ENCODE data around the gene COL4A6. TPM values are rescaled to one million over a fixed set of nuclear protein-coding genes. Genes with fewer than 3 reads are reported as not detected.

COL4A6 gene
- total and polyA plus RNA-seq, 8 donors, result 1.2 to 17.5 (median 14.2) TPM

DNA sequence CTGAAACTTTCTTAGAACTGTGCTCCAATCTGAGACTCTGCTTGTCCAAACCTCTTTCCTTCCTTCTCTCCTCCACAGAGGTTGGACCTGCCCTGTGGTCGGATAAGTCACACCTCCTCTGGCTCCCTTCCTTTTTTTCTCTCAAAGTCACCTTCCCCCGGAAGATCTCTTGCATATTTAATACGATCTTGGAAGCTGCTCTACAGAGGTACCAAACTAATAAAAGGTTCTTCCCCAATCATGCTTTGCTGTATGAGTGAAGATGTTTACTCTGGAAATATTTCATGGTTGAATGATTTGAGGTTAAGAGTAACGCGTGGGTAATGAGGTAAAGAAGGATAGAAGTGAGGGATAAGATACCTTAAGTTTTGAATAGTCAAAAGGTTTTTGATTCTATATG, 180.7 kb downstream of the COL4A6 start:
- Histone ChIP-seq H3K4me1 (no peaks in the 10 kb centered on the region), H3K9me3 (no peaks in the 10 kb centered on the region), H3K36me3 (no peaks in the 10 kb centered on the region), H3K27ac (no peak overlapping the region), H3K27me3 (no peaks in the 10 kb centered on the region), H3K4me3 (no peak overlapping the region)
- intact Hi-C loops (cut with DNase I), result no loop called here
- ATAC-seq (no peak), DNase-seq (no peak)
- TF ChIP-seq, protein P1, sequence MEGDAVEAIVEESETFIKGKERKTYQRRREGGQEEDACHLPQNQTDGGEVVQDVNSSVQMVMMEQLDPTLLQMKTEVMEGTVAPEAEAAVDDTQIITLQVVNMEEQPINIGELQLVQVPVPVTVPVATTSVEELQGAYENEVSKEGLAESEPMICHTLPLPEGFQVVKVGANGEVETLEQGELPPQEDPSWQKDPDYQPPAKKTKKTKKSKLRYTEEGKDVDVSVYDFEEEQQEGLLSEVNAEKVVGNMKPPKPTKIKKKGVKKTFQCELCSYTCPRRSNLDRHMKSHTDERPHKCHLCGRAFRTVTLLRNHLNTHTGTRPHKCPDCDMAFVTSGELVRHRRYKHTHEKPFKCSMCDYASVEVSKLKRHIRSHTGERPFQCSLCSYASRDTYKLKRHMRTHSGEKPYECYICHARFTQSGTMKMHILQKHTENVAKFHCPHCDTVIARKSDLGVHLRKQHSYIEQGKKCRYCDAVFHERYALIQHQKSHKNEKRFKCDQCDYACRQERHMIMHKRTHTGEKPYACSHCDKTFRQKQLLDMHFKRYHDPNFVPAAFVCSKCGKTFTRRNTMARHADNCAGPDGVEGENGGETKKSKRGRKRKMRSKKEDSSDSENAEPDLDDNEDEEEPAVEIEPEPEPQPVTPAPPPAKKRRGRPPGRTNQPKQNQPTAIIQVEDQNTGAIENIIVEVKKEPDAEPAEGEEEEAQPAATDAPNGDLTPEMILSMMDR (IDR thresholded peaks at IDR 0.05), result no peak

DNA sequence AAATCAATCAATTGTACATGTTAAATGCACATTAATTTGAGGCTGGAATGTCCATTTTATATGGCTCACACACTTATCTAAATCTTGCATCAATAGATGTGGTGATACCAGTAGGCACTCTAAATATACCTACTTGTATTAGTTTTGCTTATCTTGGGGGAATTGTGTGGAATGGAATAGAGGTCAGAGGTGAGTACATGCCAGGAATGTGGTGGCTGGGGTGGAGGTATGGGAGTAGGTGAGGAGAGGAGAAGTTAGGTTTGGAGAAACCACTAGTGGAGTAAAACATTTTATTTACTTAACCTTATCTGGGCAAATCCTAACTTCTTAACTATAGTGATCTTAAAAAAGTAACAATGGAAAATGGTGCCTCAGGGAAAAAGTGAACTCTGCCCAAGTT, 183.6 kb downstream of the COL4A6 start:
- Histone ChIP-seq H3K36me3 (no peaks in the 10 kb centered on the region), H3K27me3 (no peaks in the 10 kb centered on the region), H3K9me3 (no peaks in the 10 kb centered on the region), H3K4me1 (no peaks in the 10 kb centered on the region), H3K4me3 (no peak overlapping the region), H3K27ac (no peak overlapping the region)
- TF ChIP-seq, protein P1 (IDR thresholded peaks at IDR 0.05), result no peak
- no peak for DNase-seq
- ATAC-seq, result no peak
- intact Hi-C loops (cut with DNase I), result no loop called here

DNA sequence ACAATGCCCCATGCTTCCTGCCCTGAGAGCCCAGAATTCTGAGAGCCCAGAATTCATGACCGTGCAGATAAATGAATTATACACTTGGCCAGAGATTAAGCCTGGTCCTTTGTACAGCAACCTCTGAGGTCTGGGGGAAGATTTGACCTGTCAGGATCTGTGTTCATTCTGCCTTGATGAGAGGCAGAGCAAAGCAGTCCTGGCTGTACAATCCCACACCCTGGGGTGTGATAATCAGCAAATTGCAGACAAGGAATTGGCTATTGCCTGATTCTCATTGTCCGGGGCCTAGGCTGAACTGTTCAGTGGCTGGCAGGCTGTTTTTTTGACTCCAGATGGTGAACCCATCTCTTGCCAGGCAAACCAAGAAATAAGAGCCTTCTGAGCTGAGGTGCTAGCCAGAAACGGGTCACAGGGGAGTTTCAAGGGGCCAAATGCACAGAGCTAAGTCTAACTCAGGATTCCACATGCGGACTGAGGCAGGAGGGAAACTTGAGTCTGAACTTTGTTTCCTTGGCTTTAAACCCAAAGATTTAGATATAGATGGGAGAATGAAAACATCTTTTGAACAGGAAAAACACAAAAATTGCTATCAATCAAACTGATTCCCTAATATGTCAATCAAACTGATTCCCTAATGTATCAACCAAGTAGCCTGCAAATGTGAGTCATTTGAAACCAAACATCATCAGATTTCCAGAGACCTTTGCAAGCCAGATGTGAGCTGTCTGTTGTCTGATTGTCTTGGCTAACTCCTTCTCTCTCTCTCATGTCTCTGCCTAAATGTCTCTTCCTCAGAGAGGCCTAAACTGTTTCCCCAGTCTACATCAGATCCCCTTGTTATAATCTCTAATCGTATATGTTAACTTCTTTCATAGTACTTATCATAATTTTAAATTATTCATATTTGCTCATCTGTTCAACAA, 187.3 kb downstream of the COL4A6 start:
- Histone ChIP-seq H3K36me3 (no peaks in the 10 kb centered on the region), H3K4me1 (no peaks in the 10 kb centered on the region), H3K4me3 (no peak overlapping the region), H3K9me3 (no peaks in the 10 kb centered on the region), H3K27me3 (no peaks in the 10 kb centered on the region), H3K27ac (no peak overlapping the region)
- TF ChIP-seq, protein P1 (IDR thresholded peaks at IDR 0.05), result no peak
- DNase-seq (no peak), ATAC-seq (no peak)
- intact Hi-C loops (cut with DNase I), result no loop called here

DNA sequence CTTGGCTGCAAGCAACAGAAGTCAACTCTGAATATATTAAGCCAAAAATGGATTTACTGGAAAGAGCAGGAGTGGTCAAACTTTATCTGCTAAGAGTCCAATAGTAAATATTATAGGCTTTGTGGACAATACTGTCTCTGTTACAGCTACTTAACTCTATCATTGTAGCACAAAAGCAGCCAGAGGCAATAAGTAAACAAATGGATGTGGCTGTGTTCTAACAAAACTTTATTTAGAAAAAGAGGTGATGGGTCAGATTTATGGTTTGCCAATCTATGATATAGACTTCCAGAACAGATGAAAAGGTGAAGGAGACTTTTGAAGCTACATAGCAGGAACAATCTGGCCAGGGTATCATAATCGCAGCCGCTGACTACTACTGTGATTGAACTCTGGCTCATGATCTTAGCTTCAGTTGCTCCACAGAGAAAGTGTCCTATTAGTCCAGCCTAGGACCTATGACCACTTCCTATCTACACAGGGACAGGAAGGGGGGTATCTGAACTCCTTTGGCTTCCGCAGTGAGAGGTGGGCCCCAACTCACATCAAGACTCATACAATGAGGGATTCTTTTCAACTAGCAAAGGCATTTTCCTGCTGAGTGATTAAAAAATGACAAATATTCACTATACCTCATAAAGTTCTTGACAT, 191.8 kb downstream of the COL4A6 start:
- H3K4me1 ChIP-seq, result no peaks in the 10 kb centered on the region
- intact Hi-C loops (cut with DNase I), result no loop called here
- TF ChIP-seq, protein P1 (IDR thresholded peaks at IDR 0.05), result no peak
- H3K9me3 ChIP-seq, result no peaks in the 10 kb centered on the region
- H3K27me3 ChIP-seq, result no peaks in the 10 kb centered on the region
- no peak for DNase-seq
- no peak overlapping the region for H3K27ac ChIP-seq
- ATAC-seq, result no peak
- no peaks in the 10 kb centered on the region for H3K36me3 ChIP-seq
- no peak overlapping the region for H3K4me3 ChIP-seq

DNA sequence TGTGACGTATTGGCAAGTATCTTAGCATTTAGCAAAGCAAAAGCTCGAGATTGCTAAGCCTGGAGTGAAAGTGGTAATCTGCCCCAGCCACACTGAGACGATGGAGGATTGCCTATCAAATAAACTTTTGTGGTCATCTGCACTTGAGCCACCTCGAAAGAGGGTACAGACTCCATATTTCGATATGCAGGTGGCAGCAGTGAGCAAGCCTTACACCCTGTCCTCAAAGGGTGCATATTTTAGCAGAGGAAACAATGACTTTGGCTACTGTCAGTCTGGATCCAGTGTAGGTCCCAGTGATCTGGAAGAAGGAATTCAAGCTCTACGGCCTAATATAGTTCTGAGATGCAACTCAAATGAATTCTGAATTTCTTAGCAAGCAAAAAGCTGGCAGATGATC, 192.8 kb downstream of the COL4A6 start:
- H3K27ac ChIP-seq, result no peak overlapping the region
- no peaks in the 10 kb centered on the region for H3K9me3 ChIP-seq
- intact Hi-C loops (cut with DNase I), result no loop called here
- DNase-seq, result no peak
- no peak for ATAC-seq
- no peaks in the 10 kb centered on the region for H3K27me3 ChIP-seq
- no peak overlapping the region for H3K4me3 ChIP-seq
- H3K4me1 ChIP-seq, result no peaks in the 10 kb centered on the region
- TF ChIP-seq, protein P1 (IDR thresholded peaks at IDR 0.05), result no peak
- H3K36me3 ChIP-seq, result no peaks in the 10 kb centered on the region

All from left lung (tissue), 10 donors.